Activated naive CD4-positive, alpha-beta T cell treated with Interleukin-2 at 50 U/mL for 16 hours (primary cell): ENCODE measurements around the gene GYG2.
"Not testable (repeated sequence)": the region's sequence is repeated elsewhere in the genome, so short reads cannot be mapped to it uniquely, and the experiment has no call there.

Source experiments
- DNase-seq: peaks from one replicate; pipeline ENCODE4 v3.0.0-alpha.2; 2020

The GYG2 gene

DNA sequence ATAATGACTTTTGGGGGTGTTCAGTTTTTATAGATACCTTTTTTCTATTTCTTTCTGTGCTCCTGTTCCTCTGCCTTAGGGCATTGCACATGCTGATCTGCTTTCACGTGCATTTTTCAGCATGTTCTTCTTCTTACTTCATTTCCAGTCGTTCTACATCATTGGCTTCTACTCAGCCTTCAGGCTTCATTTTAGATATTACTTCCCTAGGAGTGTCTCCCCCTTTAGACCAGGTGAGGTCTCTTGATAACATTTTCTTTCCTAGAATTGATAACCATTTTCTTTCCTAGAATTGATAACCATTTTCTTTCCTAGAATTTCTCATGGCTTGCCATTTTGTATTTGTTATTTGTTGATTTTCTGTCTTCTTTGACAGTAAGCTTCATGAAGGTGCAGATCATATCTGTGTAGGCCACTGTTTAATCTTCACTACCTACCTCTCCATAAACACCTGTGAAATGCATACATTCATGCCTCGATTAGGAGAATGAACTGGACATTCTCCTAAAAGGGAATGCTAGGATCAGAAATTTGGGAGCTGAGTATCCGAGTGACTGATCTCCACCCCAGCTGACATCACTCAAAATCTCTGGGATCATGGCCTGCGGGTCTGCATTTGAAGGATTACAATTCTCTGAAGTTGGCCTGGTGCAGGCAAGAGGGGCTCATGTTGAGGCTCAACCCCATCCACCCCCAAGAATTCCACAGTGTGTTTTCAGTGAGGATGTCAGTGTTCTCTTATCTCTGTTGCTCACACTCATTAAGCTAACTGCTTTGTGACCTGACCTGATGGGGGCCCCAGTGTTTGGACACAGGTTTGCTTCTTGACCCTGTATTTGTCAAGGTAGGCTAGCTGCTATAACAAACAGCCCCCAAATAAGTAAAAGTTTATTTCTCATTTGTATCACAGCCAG is 45.7 kb downstream of the GYG2 start:
- no peak for DNase-seq

GRCh38 chrX:2875136-2875481 is 46.4 kb downstream of the GYG2 start:
- DNase-seq, result no peak

- no peak for DNase-seq
Measured at GRCh38 chrX:2875798-2876399, 47.2 kb downstream of the GYG2 start.

DNA sequence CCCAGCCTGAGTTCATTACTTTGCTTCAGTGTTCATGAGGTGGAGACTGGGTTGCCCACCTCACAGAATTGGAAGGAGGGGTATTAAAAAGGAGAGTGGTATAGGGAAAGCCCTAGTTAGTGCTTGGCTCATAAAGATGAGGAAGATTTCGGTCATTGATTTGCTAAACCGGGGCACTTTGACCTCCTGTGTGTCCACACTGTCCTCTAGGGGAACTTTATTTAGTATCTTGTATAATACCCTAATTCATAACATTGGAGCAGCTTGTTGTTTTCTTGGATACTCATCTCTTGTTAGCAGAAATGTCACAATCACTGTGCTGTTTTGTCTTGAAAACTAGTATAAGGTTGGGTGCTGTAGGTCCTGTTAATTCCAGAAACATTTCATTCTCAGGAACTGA is 49.8 kb downstream of the GYG2 start:
- DNase-seq, result no peak

- no peak for DNase-seq
Measured at GRCh38 chrX:2879670-2880069, 50.9 kb downstream of the GYG2 start.

DNA sequence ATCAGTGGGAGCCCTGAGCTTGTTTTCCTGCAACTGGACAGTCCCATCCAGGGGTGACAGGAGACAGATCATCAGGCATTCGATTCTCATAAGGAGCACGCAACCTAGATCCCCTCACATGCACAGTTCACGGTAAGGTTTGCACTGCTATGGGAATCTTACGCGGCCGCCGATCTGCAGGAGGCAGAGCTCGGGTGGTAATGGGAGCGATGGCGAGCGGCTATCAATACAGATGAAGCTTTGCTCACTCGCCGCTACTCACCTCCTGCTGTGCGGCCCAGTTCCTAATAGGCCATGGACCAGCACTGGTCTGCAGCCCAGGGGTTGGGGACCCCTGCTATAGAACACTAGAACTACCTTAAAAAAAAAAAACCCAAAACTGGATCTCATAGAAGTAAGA is 55.0 kb downstream of the GYG2 start:
- no peak for DNase-seq

DNA sequence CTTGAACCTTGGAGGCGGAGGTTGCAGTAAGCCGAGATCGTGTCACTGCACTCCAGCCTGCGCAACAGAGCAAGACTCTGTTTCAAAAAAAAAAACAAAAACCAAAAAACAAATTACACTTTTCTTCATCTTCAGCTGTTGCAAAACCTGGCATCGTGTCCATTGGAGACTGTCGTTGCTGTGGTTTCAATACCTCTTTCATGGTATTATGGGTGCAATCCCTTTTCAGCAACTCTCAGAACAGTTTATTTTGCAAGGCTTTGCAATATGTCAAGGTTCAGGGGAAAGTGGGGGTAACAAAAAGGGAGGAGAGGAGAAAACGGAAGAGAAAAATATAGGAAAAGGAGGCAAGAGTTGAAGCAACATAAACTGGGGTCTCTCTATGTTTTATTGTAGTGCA is 59.6 kb downstream of the GYG2 start:
- no peak for DNase-seq

DNA sequence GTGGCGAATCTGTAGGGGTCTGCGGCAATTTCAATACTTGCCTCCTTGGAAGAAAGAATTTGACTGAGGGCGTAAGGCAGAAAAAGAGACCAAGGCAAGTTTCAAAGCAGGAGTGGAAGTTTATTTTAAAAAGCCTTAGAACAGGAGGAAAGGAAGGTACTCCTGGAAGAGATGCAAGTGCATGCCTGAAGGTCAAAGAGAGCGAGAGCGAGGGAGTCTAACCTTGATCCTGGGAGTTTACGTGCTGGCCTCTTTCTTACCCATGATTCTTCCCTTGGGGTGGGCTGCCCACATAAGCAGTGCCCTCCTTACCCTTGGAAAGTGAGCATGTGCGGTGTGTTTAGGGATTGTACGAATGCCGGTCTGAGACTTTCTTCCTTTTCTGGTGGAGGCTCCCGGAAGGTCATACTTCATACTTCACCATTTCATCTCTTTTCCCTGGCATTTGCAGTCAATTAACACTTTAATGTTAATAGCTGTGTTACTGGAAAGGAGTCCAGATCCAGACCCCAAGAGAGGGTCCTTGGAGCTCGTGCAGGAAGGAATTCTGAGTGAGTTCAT is 60.4 kb downstream of the GYG2 start:
- no peak for DNase-seq

GRCh38 chrX:2889706-2890490 is 61.2 kb downstream of the GYG2 start:
- DNase-seq, result not testable (repeated sequence)

DNA sequence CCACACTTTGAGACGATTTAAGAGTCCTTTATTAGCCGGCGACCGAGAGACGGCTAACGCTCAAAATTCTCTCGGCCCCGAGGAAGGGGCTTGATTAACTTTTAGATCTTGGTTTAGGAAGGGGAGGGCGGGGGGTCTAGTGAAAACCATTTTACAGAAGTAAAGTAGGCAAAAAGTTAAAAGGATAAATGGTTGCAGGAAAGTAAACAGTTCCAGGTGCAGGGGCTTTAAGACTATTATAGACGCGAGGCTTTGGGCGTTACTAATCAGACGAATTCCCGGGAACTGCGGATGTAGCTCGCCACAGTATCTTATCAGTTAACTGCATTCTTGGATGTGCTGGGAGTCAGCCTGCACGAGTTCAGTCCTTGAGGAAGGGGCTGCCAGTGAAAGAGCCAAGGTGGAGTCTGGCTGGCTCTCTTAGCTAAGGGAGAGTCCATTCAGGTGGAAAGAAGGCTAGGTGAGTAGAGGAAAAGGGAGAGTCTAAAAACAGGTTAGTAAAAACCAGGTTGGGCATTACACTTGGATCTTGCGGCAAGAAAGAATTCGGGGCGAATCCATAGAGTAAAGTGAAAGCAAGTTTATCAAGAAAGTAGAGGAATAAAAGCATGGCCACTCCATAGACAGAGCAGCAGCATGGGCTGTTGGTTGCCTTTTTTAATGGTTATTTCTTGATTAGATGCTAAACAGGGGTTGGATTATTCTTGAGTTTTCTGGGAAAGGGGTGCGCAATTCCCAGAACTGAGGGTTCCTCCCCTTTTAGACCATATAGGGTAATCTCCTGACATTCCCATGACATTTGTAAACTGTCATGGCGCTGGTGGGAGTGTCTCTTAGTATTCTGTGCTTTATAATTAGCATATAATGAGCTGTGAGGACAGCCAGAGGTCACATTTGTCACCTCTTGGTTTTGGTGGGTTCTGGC is 62.1 kb downstream of the GYG2 start:
- not testable (repeated sequence) for DNase-seq

- no peak for DNase-seq
Measured at GRCh38 chrX:2892816-2893215, 64.1 kb downstream of the GYG2 start.

DNA sequence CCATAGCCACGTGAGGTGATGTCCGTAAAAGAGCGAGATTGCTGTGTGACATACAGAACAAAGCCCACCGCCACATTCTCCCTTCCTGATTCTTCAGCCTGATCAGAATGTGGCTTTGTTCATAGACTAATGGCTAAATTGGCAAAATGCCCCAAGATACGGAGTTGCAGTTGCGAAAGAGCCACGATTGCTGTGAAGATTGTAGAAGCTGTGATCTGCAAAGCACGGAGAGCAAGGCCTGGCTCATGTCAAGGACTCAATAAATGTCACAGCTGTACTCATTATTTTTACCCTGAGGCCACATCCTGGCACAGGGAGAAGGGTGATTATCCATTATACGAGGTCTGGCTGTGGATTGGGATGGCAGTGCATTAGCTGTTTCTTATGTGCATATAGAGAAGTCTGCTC is 66.2 kb downstream of the GYG2 start:
- no peak for DNase-seq

DNA sequence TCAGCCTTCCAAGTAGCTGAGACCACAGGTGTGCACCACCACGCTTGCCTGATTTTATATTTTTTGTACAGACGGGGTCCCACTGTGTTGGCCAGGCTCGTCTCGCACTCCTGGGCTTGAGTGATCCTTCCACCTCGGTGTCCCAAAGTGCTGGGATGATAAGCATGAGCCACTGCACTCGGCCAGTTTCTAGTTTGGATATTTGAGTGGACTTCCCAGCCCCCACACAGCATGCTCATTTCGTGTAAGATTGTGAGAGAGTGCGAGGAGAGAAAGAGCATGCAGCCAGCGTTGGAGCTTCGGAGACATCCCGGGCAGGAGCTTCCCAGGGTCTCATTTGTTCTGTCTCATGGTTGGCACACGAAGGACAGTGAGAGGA is 68.6 kb downstream of the GYG2 start:
- no peak for DNase-seq

DNA sequence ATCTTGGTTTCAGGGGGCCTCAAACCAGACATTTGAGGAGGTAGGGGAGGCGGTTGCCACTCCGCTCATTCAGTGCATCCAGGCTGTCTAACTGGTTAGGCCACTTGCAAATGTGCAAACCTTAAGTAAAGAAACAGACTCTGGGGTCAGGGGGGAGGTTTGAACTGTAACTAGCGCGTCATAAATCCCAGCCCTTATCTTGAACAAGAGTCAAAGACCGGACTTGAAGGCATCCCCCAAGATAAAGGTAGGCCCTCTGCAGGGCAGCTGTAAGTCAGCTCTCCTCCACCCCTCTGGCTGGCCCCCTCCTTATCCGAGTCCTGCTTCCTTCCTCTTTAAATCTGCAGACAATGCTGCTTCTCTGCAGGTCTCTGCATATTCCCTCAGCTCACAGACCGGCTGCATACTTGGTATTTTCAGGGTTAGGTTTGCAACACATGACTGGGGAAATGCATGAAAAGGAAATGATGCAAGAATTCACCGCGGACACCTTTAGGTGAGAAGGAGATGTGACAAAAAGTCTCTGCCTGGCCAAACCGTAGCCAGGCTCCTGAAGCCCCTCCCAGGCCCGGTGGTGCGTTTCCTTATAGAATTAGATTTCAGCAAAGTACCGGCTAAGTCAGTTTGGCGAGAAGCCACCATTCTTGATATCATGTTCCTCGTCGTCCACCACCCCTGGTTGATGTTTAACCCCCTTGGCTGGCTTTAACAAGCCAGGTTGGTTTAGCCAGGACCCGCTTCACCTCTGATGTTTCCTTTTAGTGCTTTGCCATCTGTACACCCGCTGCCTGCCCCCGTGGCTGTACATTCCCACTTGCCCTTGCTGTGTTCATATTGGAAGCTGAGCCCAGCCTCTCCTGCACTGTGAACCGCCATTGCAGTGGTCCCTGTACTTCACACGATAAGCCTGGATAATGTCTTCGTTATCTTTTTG is 69.2 kb downstream of the GYG2 start:
- DNase-seq, result not testable (repeated sequence)

DNA sequence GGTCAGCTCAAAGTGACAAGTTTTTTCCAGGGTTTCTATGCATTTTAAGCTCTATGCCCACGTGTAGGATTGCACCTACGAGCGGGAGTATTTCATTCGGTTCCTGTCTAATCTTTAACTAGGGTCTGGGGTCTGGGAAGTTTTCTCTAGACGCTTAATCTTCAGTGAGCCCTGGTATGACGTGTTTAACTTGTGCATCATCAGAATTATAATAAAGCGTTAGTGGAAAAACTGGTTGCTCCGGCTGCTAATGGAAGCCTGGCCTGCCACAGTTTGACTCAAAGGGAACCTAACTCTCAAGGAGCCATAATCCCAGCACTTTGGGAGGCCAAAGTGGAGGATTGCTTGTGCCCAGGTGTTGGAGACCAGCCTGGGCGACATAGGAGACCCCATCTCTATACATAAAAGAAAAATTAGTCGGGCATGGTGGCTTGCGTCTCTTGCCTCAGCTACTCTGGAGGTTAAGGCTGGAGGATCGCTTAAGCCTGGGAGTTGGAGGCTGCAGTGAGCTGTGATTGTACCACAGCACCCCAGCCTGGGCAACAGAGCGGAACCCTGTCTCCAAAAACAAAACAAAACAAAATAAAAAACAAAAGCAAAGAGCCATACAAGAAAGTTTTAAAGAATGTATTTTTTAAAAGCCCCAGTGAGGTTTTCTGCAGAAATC is 70.2 kb downstream of the GYG2 start:
- no peak for DNase-seq

GRCh38 chrX:2901367-2902036 is 72.8 kb downstream of the GYG2 start:
- no peak for DNase-seq

DNA sequence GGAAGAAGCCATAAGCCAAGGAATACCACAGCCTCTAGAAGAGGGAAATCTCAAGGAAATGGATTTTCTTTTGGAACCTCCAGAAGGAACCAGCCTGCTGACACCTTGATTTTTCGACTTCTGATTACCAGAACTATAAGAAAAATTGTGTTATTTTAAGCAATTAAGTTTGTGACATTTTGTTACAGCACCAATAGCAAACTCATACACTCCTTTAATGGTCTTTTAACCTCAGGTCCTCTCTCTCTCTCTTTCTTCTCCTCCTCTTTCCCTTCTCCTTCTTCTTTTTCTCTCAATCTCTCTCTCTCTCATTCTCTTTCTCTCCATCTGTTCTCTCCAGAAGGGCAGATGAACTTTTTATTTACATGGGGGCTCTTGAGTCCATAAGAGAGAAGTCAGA is 74.1 kb downstream of the GYG2 start:
- DNase-seq, result no peak

GRCh38 chrX:2903366-2903765 is 74.6 kb downstream of the GYG2 start:
- no peak for DNase-seq

GRCh38 chrX:2907295-2907694 is 78.6 kb downstream of the GYG2 start:
- no peak for DNase-seq

GRCh38 chrX:2908125-2908685 is 79.5 kb downstream of the GYG2 start:
- no peak for DNase-seq
